Endothelial cell of umbilical vein (primary cell): ENCODE results near the gene TADA2A.

Experiments
- EZH2 ChIP-seq: IDR thresholded peaks from 2 replicates; pipeline ENCODE4 v1.6.1; 2012; ENCODE audit warnings: borderline replicate concordance, low read depth, mild to moderate bottlenecking, moderate library complexity, low read length, inconsistent platforms; ENCODE audit not compliant: severe bottlenecking
- JUN ChIP-seq: IDR thresholded peaks from 2 replicates; pipeline ENCODE4 v1.6.1; 2011; ENCODE audit warnings: borderline replicate concordance, low read depth; ENCODE audit not compliant: insufficient read length, insufficient read depth
- MYC ChIP-seq: IDR thresholded peaks from one replicate; pipeline ENCODE4 v1.6.1; 2011; ENCODE audit warnings: mild to moderate bottlenecking, low read depth, low read length
- POLR2A ChIP-seq: IDR thresholded peaks from 2 replicates; pipeline ENCODE4 v1.6.1; 2012; ENCODE audit warnings: low read depth, mild to moderate bottlenecking, control low read depth, low read length
- POLR2AphosphoS5 ChIP-seq: IDR thresholded peaks from 2 replicates; pipeline ENCODE4 v1.6.1; 2012; ENCODE audit warnings: low read depth, mild to moderate bottlenecking, control low read depth, low read length, moderate library complexity; ENCODE audit not compliant: insufficient read depth
- TF ChIP-seq, protein P1 (sequence below), 2 donors: IDR thresholded peaks; 1 replicate in 1 of 2; 2 replicates in 1 of 2; pipeline ENCODE4 v1.5.1; 2011; ENCODE audit warnings: low read length in 2 of 2, mild to moderate bottlenecking in 2 of 2, moderate library complexity in 2 of 2, control low read depth in 1 of 2, inconsistent platforms in 1 of 2, low read depth in 1 of 2; ENCODE audit not compliant: insufficient read depth in 1 of 2; ENCODE audit errors: extremely low read depth in 1 of 2

DNA sequence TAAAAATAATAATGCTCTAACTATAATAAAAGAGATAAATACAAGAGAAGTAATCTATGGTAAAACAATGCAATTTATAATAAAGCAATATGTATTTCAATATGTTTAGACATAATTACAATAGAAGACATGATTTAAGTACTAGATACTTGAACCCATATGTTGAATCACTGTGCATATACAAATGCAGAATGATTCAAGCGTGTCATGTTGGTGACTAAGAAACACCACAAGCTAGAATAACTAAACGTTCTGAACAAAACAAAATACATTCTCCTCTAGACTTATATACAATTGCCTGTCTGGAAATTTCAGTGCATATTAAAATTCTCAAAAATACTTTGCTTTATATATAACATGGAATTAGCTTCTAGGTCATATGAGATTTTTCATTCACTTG lies 11.2 kb downstream of the TADA2A start:
- no peak for TF ChIP-seq MYC
- TF ChIP-seq, protein P1, sequence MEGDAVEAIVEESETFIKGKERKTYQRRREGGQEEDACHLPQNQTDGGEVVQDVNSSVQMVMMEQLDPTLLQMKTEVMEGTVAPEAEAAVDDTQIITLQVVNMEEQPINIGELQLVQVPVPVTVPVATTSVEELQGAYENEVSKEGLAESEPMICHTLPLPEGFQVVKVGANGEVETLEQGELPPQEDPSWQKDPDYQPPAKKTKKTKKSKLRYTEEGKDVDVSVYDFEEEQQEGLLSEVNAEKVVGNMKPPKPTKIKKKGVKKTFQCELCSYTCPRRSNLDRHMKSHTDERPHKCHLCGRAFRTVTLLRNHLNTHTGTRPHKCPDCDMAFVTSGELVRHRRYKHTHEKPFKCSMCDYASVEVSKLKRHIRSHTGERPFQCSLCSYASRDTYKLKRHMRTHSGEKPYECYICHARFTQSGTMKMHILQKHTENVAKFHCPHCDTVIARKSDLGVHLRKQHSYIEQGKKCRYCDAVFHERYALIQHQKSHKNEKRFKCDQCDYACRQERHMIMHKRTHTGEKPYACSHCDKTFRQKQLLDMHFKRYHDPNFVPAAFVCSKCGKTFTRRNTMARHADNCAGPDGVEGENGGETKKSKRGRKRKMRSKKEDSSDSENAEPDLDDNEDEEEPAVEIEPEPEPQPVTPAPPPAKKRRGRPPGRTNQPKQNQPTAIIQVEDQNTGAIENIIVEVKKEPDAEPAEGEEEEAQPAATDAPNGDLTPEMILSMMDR (IDR thresholded peaks at IDR 0.05; ENCODE audit: extremely low read depth in 1 of 2, insufficient read depth in 1 of 2, low read depth in 1 of 2, low read length in 2 of 2): no peak
- TF ChIP-seq POLR2A: no peak
- no peak for TF ChIP-seq JUN
- no peak for TF ChIP-seq POLR2AphosphoS5
- no peak for TF ChIP-seq EZH2
